ENCODE data around the gene CTAGE4.
"Not testable (repeated sequence)": the region's sequence is repeated elsewhere in the genome, so short reads cannot be mapped to it uniquely, and the experiment has no call there.

CTAGE4 gene, protein sequence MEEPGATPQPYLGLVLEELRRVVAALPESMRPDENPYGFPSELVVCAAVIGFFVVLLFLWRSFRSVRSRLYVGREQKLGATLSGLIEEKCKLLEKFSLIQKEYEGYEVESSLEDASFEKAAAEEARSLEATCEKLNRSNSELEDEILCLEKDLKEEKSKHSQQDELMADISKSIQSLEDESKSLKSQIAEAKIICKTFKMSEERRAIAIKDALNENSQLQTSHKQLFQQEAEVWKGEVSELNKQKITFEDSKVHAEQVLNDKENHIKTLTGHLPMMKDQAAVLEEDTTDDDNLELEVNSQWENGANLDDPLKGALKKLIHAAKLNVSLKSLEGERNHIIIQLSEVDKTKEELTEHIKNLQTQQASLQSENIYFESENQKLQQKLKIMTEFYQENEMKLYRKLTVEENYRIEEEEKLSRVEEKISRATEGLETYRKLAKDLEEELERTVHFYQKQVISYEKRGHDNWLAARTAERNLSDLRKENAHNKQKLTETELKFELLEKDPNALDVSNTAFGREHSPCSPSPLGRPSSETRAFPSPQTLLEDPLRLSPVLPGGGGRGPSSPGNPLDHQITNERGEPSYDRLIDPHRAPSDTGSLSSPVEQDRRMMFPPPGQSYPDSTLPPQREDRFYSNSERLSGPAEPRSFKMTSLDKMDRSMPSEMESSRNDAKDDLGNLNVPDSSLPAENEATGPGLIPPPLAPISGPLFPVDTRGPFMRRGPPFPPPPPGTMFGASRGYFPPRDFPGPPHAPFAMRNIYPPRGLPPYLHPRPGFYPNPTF

DNA sequence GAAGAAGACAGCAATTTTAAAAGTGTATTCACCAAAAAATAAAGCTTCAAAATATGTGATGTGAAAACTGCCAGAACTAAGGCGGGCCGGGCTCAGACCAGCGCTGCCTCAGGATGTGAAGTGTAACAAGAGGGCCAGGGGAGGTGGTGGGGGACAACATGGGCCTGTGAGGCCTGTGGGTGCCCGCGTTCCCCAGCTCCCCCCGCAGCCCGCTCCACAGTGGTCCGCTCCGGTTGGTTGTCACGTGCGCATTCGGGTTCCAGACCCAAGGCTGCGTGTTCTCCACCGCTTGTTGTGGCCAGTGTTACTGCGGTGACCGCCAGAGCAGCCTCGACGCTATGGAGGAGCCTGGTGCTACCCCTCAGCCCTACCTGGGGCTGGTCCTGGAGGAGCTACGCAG is at the start of gene CTAGE4:
Gene CTAGE4 (plus strand): TSS at position 301 of the 400 bp plus-strand sequence. CDS start 38 bp downstream, at position 339.
- DNase-seq: not testable (repeated sequence)

- DNase-seq: no peak
Observed at GRCh38 chr7:144134116-144134515, 49.1 kb upstream of the CTAGE4 start.

DNA sequence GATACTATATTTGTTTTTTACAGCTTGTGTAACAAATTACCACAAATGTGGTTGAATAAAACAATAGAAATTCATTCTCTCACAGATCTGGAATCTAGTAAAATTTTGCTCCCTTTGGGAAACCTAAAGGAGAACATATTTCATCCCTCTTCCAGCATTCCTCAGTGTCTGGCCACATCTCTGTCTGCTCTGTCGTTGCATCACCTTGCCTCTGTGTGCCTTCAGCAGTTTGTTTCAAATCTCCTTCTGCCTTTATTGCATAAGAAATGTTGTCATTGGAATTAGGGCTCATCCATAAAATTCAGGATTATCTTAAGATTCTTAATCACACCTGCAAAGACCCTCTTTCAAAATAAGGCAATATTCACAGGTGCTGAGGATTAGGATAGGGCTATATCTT is 45.8 kb upstream of the CTAGE4 start:
- no peak for DNase-seq

DNA sequence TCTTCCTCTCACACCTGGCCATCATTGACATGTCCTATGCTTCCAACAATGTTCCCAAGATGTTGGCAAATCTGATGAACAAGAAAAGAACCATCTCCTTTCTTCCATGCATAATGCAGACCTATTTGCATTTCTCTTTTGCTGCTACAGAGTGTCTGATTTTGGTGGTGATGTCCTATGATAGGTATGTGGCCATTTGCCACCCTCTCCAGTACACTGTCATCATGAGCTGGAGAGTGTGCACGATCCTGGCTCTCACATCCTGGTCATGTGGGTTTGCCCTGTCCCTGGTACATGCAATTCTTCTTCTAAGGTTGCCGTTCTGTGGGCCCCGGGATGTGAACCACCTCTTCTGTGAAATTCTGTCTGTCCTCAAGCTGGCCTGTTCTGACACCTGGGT is 41.1 kb upstream of the CTAGE4 start:
- no peak for DNase-seq

DNA sequence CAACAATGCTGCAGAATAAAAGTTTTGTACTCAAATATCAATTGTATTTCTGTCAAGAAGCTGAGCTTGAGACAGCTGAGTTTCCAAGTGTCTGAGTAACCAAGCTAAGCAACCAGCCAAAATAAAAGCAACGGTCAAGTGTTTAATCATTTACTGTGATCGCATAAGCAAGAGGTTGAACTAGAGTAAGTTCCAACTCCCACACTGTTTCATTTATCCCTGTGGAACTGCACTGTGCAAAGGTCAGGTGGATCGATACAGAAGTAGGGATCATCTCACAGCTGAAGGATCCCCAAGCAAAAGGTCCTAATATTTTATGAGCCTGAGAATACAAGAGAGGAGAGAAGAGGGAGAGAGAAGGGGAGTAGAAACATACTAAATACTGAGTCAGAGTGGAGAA is 38.8 kb upstream of the CTAGE4 start:
- no peak for DNase-seq

GRCh38 chr7:144148224-144148827 is 34.9 kb upstream of the CTAGE4 start:
- DNase-seq: no peak

GRCh38 chr7:144158861-144159260 is 24.4 kb upstream of the CTAGE4 start:
- DNase-seq: no peak

GRCh38 chr7:144164784-144165183 is 18.5 kb upstream of the CTAGE4 start:
- DNase-seq: no peak

DNA sequence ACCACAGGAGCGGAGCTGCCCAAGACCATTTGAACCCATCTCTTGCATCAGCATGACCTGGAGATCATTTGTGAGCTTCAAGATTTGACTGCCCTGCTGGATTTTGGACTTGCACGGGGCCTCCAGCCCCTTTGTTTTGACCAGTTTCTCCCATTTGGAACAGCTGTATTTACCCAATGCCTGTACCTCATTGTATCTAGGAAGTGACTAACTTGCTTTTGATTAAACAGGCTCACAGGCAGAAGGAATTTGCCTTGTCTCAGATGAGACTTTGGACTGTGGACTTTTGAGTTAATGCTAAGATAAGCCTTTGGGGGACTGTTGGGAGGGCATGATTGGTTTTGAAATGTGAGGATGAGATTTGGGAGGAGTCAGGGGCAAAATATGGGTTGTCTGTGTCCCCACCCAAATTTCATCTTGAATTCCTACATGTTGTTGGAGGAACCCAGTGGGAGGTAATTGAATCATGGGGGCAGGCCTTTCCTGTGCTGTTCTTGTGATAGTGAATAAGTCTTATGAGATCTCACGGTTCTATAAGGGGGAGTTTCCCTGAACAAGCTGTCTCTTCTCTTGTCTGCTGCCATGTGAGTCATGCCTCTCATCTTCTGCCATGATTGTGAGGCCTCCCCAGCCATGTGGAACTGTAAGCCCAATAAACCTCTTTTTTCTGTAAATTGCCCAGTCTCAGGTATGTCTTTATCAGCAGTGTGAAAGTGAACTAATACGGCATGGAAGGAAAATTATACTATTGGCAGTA is 11.5 kb upstream of the CTAGE4 start:
- not testable (repeated sequence) for DNase-seq

GRCh38 chr7:144174613-144175012 is 8.7 kb upstream of the CTAGE4 start:
- no peak for DNase-seq

GRCh38 chr7:144178380-144179164 is 4.7 kb upstream of the CTAGE4 start:
- not testable (repeated sequence) for DNase-seq

DNA sequence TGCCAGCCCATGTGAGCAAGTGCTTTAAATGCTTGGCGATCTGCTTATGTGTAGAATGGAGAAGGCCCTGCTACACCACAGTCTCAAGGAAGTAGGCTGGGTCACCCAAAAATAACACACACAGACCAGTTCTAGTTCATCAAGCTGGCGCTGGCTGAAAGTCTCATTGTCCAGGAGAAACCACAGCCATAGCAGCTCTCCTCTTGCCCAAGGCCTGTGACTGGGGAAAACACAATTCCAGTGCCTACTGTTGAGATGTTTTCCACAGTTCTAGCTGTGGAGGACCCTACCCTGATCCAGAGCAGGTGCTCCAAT is 4.1 kb upstream of the CTAGE4 start:
- not testable (repeated sequence) for DNase-seq

DNA sequence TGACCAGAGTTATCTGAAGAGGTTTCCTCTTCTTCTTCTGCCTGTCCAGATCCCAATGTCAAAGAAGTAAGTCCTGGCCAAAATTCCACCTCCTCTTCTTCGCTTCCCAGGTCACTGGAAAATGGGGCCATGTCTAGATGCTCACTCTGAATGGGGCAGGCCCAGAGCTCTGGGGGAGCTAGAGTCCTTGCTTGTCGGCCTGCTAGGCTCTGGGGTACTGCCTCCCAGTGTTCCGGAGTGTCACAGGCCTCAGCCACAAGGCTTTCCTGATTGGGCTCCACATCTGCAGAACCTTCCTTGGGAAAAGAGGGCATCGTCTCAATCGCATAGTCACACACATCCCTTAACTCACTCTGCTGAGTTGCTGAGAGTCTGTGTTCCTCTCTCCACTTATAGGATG is 4.6 kb downstream of the CTAGE4 start:
- not testable (repeated sequence) for DNase-seq

GRCh38 chr7:144188578-144189171 is 5.4 kb downstream of the CTAGE4 start:
- DNase-seq: not testable (repeated sequence)

DNA sequence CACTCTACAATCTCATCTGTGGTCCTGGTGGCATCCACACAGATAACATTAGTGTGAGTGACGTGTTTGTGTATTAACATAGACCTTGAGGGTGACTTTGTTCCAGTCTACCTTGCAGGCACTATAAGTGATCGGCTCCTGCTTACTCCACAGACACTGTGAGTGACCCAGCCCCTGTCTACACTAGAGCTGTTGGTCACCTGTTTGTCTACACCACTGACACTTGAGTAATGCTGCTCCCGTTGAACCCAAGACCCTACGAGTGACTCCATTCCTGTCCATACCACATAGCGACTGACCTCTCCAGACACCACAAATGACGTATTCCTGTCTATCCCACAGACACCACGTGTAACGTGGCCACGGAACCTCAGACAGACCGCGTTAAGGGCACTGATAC is 10.5 kb downstream of the CTAGE4 start:
- DNase-seq: not testable (repeated sequence)

- not testable (repeated sequence) for DNase-seq
Observed at GRCh38 chr7:144194453-144194852, 11.2 kb downstream of the CTAGE4 start.

DNA sequence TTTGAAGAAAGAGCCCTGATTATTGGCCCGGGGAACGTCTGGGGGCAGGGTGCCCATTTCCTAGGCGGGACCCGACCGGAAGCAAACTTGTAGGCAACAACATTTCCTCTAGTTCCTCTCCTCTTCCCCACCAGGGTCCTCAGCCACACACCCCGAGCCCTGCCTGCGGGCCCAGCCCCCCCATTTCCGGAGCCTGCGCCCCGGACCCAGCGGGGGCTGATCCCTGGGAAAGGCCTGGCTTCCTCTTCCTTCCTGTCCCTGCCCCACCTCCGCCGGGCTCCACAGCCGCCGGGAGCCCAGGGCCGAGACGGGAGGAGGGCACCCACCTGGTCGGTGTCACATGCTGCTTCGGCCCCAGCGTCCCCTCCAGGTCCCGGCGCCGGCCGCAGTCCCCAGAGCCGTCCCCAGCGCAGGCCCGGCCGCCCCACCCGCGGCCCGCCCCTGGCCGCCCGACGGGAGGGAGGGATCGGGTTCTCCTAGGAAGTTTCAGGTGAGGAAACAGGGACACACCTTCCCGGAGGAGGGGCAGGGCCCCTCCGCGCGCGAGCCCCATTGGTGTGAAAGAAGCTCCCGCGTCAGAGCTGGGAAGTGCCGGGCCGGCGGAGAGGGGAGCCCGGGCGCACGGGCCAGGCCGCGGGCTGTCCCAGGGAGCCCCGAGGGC is 12.1 kb downstream of the CTAGE4 start, which contains the start of gene ARHGEF35:
Gene ARHGEF35 (minus strand): TSS at position 622 of the 661 bp plus-strand sequence. CDS start 7,450 bp downstream, outside the sequence.
- not testable (repeated sequence) for DNase-seq

- not testable (repeated sequence) for DNase-seq
Observed at GRCh38 chr7:144198934-144199333, 15.7 kb downstream of the CTAGE4 start.

DNA sequence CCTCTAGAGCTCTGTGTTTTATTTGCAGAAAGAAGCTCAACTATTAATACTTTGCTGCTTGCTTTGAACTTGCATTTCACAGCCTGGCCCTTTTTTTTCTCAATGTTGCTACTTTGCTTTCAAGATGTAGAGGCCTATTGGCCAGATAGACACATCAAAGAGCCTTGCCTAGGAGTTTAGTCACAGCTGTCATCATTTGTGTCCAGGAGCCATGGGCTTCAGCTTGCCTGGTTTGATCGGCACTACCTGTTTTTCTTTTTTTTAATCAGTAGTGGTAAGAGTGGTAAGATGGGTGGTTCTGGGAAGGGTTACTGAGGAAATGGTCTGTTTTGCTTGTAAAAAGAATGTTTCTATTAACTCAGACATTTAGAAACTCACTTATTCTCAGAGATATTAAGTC is 18.7 kb downstream of the CTAGE4 start:
- not testable (repeated sequence) for DNase-seq

GRCh38 chr7:144203086-144203485 is 19.8 kb downstream of the CTAGE4 start:
- DNase-seq: not testable (repeated sequence)

DNA sequence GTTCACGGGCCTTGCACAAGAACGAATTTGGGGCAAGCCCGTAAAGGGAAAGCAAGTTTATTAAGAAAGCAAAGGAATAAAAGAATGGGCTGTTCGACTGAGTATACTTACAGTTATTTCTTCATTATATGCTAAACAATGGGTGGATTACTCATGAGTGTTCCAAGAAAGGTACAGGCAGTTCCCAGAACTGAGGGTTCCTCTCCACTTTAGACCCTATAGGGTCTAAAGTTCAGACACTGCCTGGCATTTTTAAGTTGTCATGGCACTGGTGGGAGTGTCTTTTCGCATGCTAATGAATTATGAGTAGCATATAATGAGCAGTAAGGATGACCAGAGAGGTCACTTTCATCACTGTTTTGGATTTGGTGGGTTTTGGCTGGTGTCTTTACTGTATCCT is 22.0 kb downstream of the CTAGE4 start:
- DNase-seq: not testable (repeated sequence)
